Left ventricle myocardium inferior (tissue), 1 donor: ENCODE measurements around the gene MSMP. TPM values are rescaled to one million over a fixed set of nuclear protein-coding genes. Genes with fewer than 3 reads are reported as not detected.

Experiments used
- DNase-seq: peaks from one replicate; pipeline ENCODE4 v3.0.0-alpha.2; 2020
- H3K27ac ChIP-seq: fragments of 200-600 bp; replicated peaks from 2 replicates; pipeline ENCODE4 v1.8.0; 2021
- H3K27me3 ChIP-seq: fragments of 200-600 bp; 2 replicates; pipeline ENCODE4 v1.8.0; 2021; ENCODE audit warnings: low read depth
- H3K36me3 ChIP-seq: fragments of 200-600 bp; 2 replicates; pipeline ENCODE4 v1.8.0; 2021
- H3K4me1 ChIP-seq: fragments of 200-600 bp; 2 replicates; pipeline ENCODE4 v1.8.0; 2021
- H3K4me3 ChIP-seq: fragments of 200-600 bp; 2 replicates; pipeline ENCODE4 v1.8.0; 2021; ENCODE audit warnings: mild to moderate bottlenecking, moderate library complexity
- H3K9me3 ChIP-seq: fragments of 200-600 bp; replicated peaks from 2 replicates; pipeline ENCODE4 v1.8.0; 2021
- CTCF ChIP-seq: fragments of 200-600 bp; IDR thresholded peaks from 2 replicates; pipeline ENCODE4 v1.8.0; 2021; ENCODE audit warnings: antibody characterized with exemption, mild to moderate bottlenecking, borderline replicate concordance
- intact Hi-C: fragments of 100-400 bp; cut with micrococcal nuclease; formaldehyde crosslinking; loops from one replicate; pipeline ENCODE4 v1.11.0; 2022
- total RNA-seq: library from RNA; stranded (reverse); fragmentation: NEBNext Ultra II Directional; extraction: Animal tissue kit (Norgen Biotek cat#: 25700); gene quantifications from one replicate; pipeline ENCODE4 v1.2.1, GENCODE V29; 2021
- donor health status: DM: no; HTN: yes; CAD: no; lungs with severe emphysema.

MSMP gene
- total RNA-seq, 1 donor from 2014 or later, result not detected

DNA sequence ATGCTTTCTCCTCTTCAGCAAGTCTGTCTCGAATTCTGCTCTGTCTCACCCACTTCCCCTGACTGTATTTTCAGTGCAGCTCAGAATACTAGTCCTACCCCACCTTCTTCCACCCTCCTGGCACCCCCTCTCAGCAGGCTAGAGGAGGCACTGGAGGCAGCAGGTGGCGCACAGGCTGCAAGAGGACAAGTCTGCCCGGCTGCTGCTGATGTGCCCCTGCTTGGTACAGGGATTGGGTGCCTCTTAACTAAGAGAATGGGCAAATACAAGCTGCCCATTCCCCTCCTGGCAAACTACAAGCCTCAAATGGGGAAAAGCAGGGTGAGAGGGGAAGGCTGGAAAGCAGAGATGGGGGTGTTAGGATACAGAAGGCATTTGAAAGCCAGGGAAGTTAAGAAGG lies 27.1 kb downstream of the MSMP start:
- Histone ChIP-seq H3K27me3 (no peaks in the 10 kb centered on the region), H3K4me3 (peak overlapping the region; percentile 82), H3K36me3 (peaks cover 45% of the 10 kb centered on the region), H3K27ac (peak overlapping the region; percentile 99), H3K9me3 (no peaks in the 10 kb centered on the region), H3K4me1 (peaks cover 64% of the 10 kb centered on the region)
- no peak for DNase-seq
- peak; percentile 37 for TF ChIP-seq CTCF
- intact Hi-C loops, result no loop called here

DNA sequence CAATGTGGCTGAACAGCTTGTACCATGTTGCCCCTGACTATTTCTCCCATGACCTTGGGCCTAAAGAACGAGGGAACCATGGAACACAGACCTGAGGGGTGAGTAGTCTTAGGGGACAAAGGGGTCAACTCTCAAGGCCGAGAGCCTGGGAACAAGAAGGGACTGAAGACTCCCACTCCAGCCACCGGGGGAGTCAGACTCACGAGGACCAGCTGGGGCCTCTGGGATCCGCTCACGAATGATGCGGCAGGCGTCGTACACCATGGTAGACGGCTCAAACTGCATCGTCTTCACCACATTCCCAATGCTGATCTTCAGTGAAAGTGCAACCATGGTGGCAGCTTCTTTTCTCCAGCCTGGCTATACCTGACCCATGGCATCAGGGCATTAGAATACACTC lies 28.7 kb downstream of the MSMP start:
- no peak overlapping the region for H3K27ac ChIP-seq
- intact Hi-C loops, result no loop called here

DNA sequence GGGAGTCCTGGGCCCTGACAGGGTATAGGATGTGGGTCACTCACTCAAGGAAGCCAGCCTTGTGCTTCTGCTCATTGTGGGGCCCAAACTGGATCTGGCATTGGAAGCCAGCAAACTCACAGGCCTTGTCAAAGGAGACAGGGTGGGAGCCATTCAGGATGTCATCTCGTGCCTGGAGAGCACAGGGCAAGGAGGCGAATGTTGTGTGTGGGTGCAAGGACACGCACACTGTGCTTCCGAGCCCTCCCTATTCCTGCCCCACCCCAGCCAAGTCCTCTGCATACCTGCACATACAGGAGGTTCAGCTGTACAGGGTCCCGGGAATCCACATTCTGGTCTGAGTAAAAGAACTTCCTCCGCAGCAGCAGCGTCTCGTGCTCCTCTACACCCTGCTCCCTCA lies 30.2 kb downstream of the MSMP start:
- Histone ChIP-seq H3K36me3 (peaks cover 72% of the 10 kb centered on the region), H3K27ac (no peak overlapping the region), H3K4me1 (peaks cover 34% of the 10 kb centered on the region), H3K9me3 (no peaks in the 10 kb centered on the region), H3K27me3 (no peaks in the 10 kb centered on the region), H3K4me3 (no peak overlapping the region)
- no peak for TF ChIP-seq CTCF
- intact Hi-C loops, result no loop called here
- no peak for DNase-seq

More for the DNA sequence above, 28.7 kb downstream of the MSMP start:
- DNase-seq, result no peak
- Histone ChIP-seq H3K9me3 (no peaks in the 10 kb centered on the region), H3K4me3 (no peak overlapping the region), H3K36me3 (peaks cover 60% of the 10 kb centered on the region), H3K27me3 (no peaks in the 10 kb centered on the region), H3K4me1 (peaks cover 49% of the 10 kb centered on the region)
- no peak for TF ChIP-seq CTCF

DNA sequence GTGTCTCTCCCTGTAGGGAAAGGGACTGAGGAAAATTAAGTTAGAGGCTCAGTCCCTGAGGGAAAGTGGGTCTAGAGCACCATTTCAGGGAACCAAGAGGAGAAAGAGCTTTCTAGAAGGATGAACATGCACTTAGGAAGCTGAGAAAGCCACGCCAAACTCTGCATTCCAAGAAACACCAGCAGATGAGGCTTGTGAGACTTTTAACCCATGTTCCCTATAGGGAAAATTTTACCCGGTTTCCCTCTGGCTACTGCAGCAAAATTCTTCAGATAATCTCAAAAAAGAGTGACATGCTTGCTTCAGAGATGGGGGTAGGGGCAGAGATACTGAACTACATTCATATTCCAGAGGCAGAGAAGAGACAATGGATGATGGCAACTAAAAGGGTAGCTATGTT lies 30.6 kb downstream of the MSMP start:
- Histone ChIP-seq H3K4me1 (peaks cover 29% of the 10 kb centered on the region), H3K27me3 (no peaks in the 10 kb centered on the region), H3K4me3 (no peak overlapping the region), H3K9me3 (no peaks in the 10 kb centered on the region), H3K27ac (no peak overlapping the region), H3K36me3 (peaks cover 74% of the 10 kb centered on the region)
- DNase-seq, result no peak
- no peak for TF ChIP-seq CTCF
- intact Hi-C loops, result no loop called here

- no peak overlapping the region for H3K27ac ChIP-seq
- no peak for TF ChIP-seq CTCF
- no peak overlapping the region for H3K4me3 ChIP-seq
- H3K4me1 ChIP-seq, result no peaks in the 10 kb centered on the region
- intact Hi-C loops, result no loop called here
- peaks cover 100% of the 10 kb centered on the region for H3K36me3 ChIP-seq
- no peak for DNase-seq
- no peaks in the 10 kb centered on the region for H3K27me3 ChIP-seq
- H3K9me3 ChIP-seq, result no peaks in the 10 kb centered on the region
Measured at GRCh38 chr9:35719546-35719945, 34.5 kb downstream of the MSMP start.
